ENCODE results near the gene CSNK1E. TPM values are rescaled to one million over a fixed set of nuclear protein-coding genes. Genes with fewer than 3 reads are reported as not detected.
A peak's percentile ranks its signal among the peaks of the same experiment; 100 is the strongest.

The CSNK1E gene
- total RNA-seq, 1 experiment from 2014 or later = 196 TPM

DNA sequence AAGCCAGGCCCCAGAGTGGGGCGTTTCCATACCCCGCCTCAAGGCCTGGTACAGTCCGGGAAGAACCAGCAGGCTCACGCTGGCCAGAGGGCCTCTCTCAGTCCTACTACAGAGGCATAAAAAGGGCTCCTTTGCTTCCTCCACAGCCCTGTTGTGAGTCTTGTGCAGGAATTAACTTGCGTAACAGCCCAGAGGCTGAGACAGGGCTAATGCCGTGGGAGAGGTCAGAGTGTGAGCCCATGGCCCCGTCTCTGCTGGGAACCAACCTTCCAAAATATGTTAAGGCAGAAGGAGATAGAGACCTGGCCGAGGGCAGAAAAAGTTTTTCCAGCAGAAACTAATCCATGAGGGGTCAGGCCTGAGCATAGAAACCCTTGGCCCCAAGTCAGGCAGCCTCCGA lies 24.5 kb downstream of the CSNK1E start:
- H3K36me3 ChIP-seq (ENCODE audit: insufficient read depth, low read length, poor library complexity, severe bottlenecking) = peaks cover 66% of the 10 kb centered on the region
- CTCF ChIA-PET = no interaction called here
- intact Hi-C loops (cut with micrococcal nuclease; ENCODE audit: unreplicated experiment) = no loop called here

DNA sequence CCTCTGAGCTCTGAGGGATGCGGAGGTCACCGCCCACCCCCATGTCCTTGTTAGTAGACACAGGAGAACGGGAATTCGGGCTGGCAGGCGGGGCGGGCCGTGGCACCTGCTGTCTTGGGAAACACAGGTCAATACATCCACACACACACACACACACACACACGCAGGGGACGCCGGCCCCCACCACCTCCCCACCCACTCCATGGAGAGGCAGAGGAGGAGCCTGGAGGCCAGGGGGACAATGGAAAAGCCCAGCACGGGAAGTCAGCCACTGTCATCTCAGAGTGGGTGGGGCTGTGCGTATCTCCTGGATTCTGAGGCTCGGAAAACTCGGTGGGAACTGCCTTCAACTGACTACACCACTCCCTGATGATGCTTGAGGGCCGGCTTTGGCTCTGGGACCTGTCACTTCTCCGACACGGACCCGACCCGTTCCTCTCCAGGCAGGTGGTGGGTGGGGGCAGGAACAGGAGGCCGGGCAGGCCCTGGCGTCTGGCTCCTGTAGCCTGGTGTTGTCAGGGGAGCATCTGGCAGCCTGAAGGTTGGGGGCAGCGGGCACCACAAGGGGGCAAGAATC lies 25.9 kb downstream of the CSNK1E start:
- no peak overlapping the region for H3K4me3 ChIP-seq (ENCODE audit: low read depth, low read length, poor library complexity, severe bottlenecking)
- H3K27me3 ChIP-seq (replicated peaks; ENCODE audit: insufficient read depth, low read depth, low read length, poor library complexity) = no peaks in the 10 kb centered on the region
- peaks cover 52% of the 10 kb centered on the region for H3K36me3 ChIP-seq (ENCODE audit: insufficient read depth, low read length, poor library complexity, severe bottlenecking)
- ChIA-PET CTCF (no interaction called here), POLR2A (ENCODE audit: low non-redundant PET) (no interaction called here)
- H3K9me3 ChIP-seq (ENCODE audit: low read depth, low read length, poor library complexity, severe bottlenecking) = no peaks in the 10 kb centered on the region
- H3K27ac ChIP-seq (ENCODE audit: low read depth, low read length, poor library complexity, severe bottlenecking) = no peak overlapping the region
- BruUV-seq (replicated peaks) = no TSS peak
- TF ChIP-seq, protein P1, sequence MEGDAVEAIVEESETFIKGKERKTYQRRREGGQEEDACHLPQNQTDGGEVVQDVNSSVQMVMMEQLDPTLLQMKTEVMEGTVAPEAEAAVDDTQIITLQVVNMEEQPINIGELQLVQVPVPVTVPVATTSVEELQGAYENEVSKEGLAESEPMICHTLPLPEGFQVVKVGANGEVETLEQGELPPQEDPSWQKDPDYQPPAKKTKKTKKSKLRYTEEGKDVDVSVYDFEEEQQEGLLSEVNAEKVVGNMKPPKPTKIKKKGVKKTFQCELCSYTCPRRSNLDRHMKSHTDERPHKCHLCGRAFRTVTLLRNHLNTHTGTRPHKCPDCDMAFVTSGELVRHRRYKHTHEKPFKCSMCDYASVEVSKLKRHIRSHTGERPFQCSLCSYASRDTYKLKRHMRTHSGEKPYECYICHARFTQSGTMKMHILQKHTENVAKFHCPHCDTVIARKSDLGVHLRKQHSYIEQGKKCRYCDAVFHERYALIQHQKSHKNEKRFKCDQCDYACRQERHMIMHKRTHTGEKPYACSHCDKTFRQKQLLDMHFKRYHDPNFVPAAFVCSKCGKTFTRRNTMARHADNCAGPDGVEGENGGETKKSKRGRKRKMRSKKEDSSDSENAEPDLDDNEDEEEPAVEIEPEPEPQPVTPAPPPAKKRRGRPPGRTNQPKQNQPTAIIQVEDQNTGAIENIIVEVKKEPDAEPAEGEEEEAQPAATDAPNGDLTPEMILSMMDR (conservative IDR thresholded peaks at IDR 0.05; ENCODE audit: low read depth, low read length) = no peak
- no peak for TF ChIP-seq EZH2 (IDR thresholded peaks at IDR 0.05; ENCODE audit: borderline replicate concordance, low read depth, low read length, poor library complexity, severe bottlenecking)
- intact Hi-C loops (cut with micrococcal nuclease; ENCODE audit: unreplicated experiment) = no loop called here
- H3K4me1 ChIP-seq (ENCODE audit: insufficient read depth, low read length, poor library complexity, severe bottlenecking) = no peaks in the 10 kb centered on the region
- no peak for DNase-seq (ENCODE audit: low spot score)

More for the DNA sequence above, 24.5 kb downstream of the CSNK1E start:
- Histone ChIP-seq H3K4me3 (ENCODE audit: low read depth, low read length, poor library complexity, severe bottlenecking) (no peak overlapping the region), H3K27ac (ENCODE audit: low read depth, low read length, poor library complexity, severe bottlenecking) (peak overlapping the region; percentile 59), H3K27me3 (replicated peaks; ENCODE audit: insufficient read depth, low read depth, low read length, poor library complexity) (no peaks in the 10 kb centered on the region), H3K9me3 (ENCODE audit: low read depth, low read length, poor library complexity, severe bottlenecking) (no peaks in the 10 kb centered on the region), H3K4me1 (ENCODE audit: insufficient read depth, low read length, poor library complexity, severe bottlenecking) (no peaks in the 10 kb centered on the region)
- DNase-seq (ENCODE audit: low spot score) = no peak
- no peak for TF ChIP-seq EZH2 (IDR thresholded peaks at IDR 0.05; ENCODE audit: borderline replicate concordance, low read depth, low read length, poor library complexity, severe bottlenecking)
- TF ChIP-seq, protein P1 (conservative IDR thresholded peaks at IDR 0.05; ENCODE audit: low read depth, low read length) = no peak
- BruUV-seq (replicated peaks) = no TSS peak
- POLR2A ChIA-PET (ENCODE audit: low non-redundant PET) = no interaction called here

DNA sequence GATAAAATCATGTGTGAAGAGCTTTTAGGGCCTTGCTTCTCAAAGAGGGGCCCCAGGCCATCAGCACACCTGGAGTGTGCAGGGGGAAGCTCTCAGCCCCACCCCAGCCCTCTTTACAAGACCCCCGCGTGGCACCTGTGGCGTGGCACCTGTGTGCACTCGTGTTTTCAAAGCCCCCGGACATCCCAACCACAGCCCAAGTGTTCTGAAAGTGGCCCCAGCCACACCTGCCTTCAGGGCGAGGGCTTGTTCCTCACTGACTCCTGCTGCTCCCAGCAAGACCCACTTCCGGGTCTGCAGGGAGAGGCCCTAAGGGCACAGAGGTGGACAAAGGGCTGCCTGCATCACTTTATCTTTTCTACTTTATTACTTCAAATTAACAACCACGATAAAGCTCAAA lies 26.9 kb downstream of the CSNK1E start:
- BruUV-seq (replicated peaks) = no TSS peak
- H3K36me3 ChIP-seq (ENCODE audit: insufficient read depth, low read length, poor library complexity, severe bottlenecking) = peaks cover 42% of the 10 kb centered on the region
- H3K9me3 ChIP-seq (ENCODE audit: low read depth, low read length, poor library complexity, severe bottlenecking) = no peaks in the 10 kb centered on the region
- CTCF ChIA-PET = no interaction called here
- H3K27me3 ChIP-seq (replicated peaks; ENCODE audit: insufficient read depth, low read depth, low read length, poor library complexity) = no peaks in the 10 kb centered on the region
- intact Hi-C loops (cut with micrococcal nuclease; ENCODE audit: unreplicated experiment) = no loop called here
- H3K27ac ChIP-seq (ENCODE audit: low read depth, low read length, poor library complexity, severe bottlenecking) = no peak overlapping the region
- no peaks in the 10 kb centered on the region for H3K4me1 ChIP-seq (ENCODE audit: insufficient read depth, low read length, poor library complexity, severe bottlenecking)
- no peak for DNase-seq (ENCODE audit: low spot score)
- POLR2A ChIA-PET (ENCODE audit: low non-redundant PET) = no interaction called here
- TF ChIP-seq EZH2 (IDR thresholded peaks at IDR 0.05; ENCODE audit: borderline replicate concordance, low read depth, low read length, poor library complexity, severe bottlenecking) = no peak
- TF ChIP-seq, protein P1 (conservative IDR thresholded peaks at IDR 0.05; ENCODE audit: low read depth, low read length) = no peak
- H3K4me3 ChIP-seq (ENCODE audit: low read depth, low read length, poor library complexity, severe bottlenecking) = no peak overlapping the region
